DOHH2 (cell line): ENCODE results near the gene FXR2.
"Not testable (repeated sequence)": the region's sequence is repeated elsewhere in the genome, so short reads cannot be mapped to it uniquely, and the experiment has no call there.

Source experiments
- CTCF ChIP-seq: fragments of 200-600 bp; sonication (generic); IDR thresholded peaks from one replicate; pipeline ENCODE4 v1.5.1; 2014; ENCODE audit warnings: antibody characterized with exemption, mild to moderate bottlenecking, low read depth, low read length; ENCODE audit not compliant: poor library complexity, severe bottlenecking
- EZH2phosphoT487 ChIP-seq: fragments of 200-600 bp; sonication (generic); IDR thresholded peaks from 2 replicates; pipeline ENCODE4 v1.6.1; 2017; ENCODE audit warnings: borderline replicate concordance, mild to moderate bottlenecking, antibody characterized with exemption, low read length, moderate library complexity, mixed read lengths

GRCh38 chr17:7597561-7597960 lies 17.1 kb downstream of the FXR2 start:
- not testable (repeated sequence) for TF ChIP-seq CTCF, EZH2phosphoT487
